MCF 10A (cell line): Measurements from ENCODE around the gene MFSD6. TPM values are rescaled to one million over a fixed set of nuclear protein-coding genes. Genes with fewer than 3 reads are reported as not detected.

Experiments
- BruUV-seq: library from RNA; stranded (reverse); fragments of 400-500 nt; replicated peaks from 2 replicates; lab custom pipeline; 2021; lab: Mats Ljungman, UMichigan
- CTCF ChIA-PET: fragments of 300-600 bp; sonication (Branson Sonifier 250); formaldehyde crosslinking; extraction: SDS; loops from one replicate; lab custom pipeline; 2021; ENCODE audit warnings: antibody characterized with exemption, inconsistent platforms; lab: Yijun Ruan, JAX
- POLR2A ChIA-PET: fragments of 300-600, 350-650 bp; sonication (Branson Sonifier 250); formaldehyde crosslinking; extraction: SDS; loops from one replicate; lab custom pipeline; 2020; ENCODE audit warnings: antibody characterized with exemption, inconsistent platforms; lab: Yijun Ruan, JAX
- DNase-seq: peaks from one replicate; pipeline ENCODE4 v3.0.0-alpha.2; 2018; ENCODE audit not compliant: unreplicated experiment
- H3K27ac Mint-ChIP-seq: one replicate; pipeline ENCODE4 v1.8.0; 2022; ENCODE audit warnings: mild to moderate bottlenecking, low read depth, mixed read lengths; ENCODE audit not compliant: unreplicated experiment
- H3K27me3 Mint-ChIP-seq: one replicate; pipeline ENCODE4 v1.8.0; 2022; ENCODE audit warnings: mixed read lengths; ENCODE audit not compliant: insufficient read depth, unreplicated experiment
- H3K36me3 Mint-ChIP-seq: one replicate; pipeline ENCODE4 v1.8.0; 2022; ENCODE audit warnings: mild to moderate bottlenecking, moderate library complexity, mixed read lengths; ENCODE audit not compliant: insufficient read depth, unreplicated experiment
- H3K4me1 Mint-ChIP-seq: one replicate; pipeline ENCODE4 v1.8.0; 2022; ENCODE audit warnings: mixed read lengths; ENCODE audit not compliant: insufficient read depth, unreplicated experiment
- H3K4me3 Mint-ChIP-seq: one replicate; pipeline ENCODE4 v1.8.0; 2022; ENCODE audit warnings: mild to moderate bottlenecking, moderate library complexity, mixed read lengths; ENCODE audit not compliant: unreplicated experiment
- H3K9me3 Mint-ChIP-seq: one replicate; pipeline ENCODE4 v1.8.0; 2022; ENCODE audit warnings: mixed read lengths; ENCODE audit not compliant: unreplicated experiment
- intact Hi-C: fragments of 100-400 bp; cut with micrococcal nuclease; formaldehyde crosslinking; loops from 2 replicates; pipeline ENCODE4 v1.14.1; 2022
- total RNA-seq: library from RNA; stranded (reverse); gene quantifications from 2 replicates; pipeline ENCODE4 v1.2.3, GENCODE V29; 2022
- TF ChIP-seq, protein P1 (sequence below): fragments of 200-600 bp; IDR thresholded peaks from one replicate; pipeline ENCODE4 v1.8.0; 2022; ENCODE audit warnings: antibody characterized with exemption, mild to moderate bottlenecking; ENCODE audit not compliant: unreplicated experiment

MFSD6 gene
- total RNA-seq, 1 experiment from 2014 or later = 19.7 TPM

DNA sequence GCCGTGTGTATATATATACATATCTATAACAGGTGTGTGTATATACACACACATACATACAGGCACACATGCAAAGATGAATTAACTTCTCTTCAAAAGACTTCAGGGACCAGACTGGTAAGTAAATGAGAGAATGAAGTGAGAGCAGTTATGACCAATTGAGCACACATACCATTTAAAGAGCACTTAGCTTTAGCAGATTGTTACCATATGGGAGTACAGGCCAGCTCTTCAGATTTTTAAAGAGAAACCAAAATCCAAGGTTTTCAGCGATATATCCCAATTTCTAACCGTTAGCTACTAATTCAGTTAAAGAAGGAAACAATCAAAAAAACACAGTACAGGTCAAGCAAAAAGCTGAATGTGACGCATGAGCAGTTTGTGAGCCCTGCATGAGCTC is 41.1 kb upstream of the MFSD6 start:
- intact Hi-C loops = no loop called here
- TF ChIP-seq, protein P1, sequence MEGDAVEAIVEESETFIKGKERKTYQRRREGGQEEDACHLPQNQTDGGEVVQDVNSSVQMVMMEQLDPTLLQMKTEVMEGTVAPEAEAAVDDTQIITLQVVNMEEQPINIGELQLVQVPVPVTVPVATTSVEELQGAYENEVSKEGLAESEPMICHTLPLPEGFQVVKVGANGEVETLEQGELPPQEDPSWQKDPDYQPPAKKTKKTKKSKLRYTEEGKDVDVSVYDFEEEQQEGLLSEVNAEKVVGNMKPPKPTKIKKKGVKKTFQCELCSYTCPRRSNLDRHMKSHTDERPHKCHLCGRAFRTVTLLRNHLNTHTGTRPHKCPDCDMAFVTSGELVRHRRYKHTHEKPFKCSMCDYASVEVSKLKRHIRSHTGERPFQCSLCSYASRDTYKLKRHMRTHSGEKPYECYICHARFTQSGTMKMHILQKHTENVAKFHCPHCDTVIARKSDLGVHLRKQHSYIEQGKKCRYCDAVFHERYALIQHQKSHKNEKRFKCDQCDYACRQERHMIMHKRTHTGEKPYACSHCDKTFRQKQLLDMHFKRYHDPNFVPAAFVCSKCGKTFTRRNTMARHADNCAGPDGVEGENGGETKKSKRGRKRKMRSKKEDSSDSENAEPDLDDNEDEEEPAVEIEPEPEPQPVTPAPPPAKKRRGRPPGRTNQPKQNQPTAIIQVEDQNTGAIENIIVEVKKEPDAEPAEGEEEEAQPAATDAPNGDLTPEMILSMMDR = no peak
- no peak overlapping the region for H3K4me3 Mint-ChIP-seq
- no peaks in the 10 kb centered on the region for H3K4me1 Mint-ChIP-seq
- no peaks in the 10 kb centered on the region for H3K9me3 Mint-ChIP-seq
- BruUV-seq = no TSS peak
- CTCF ChIA-PET = interaction anchor here (0.6 to 2.3 kb wide), 3 partner anchors 16 to 278 kb away, joined by 3 to 10 read pairs (median 3); partner anchors contain the start of gene INPP1
- no peak overlapping the region for H3K27ac Mint-ChIP-seq
- no peaks in the 10 kb centered on the region for H3K27me3 Mint-ChIP-seq
- H3K36me3 Mint-ChIP-seq = peaks cover 32% of the 10 kb centered on the region
- DNase-seq = no peak
- POLR2A ChIA-PET = interaction anchor here (0.7 to 1.4 kb wide), 4 partner anchors 9 to 326 kb away, joined by 3 to 9 read pairs (median 3); no protein-coding TSS in a partner anchor

- ChIA-PET POLR2A (no interaction called here), CTCF (interaction anchor here (0.6 to 2.4 kb wide), 11 partner anchors 9 to 433 kb away, joined by 3 to 17 read pairs (median 4); partner anchors contain the start of gene INPP1)
- no peaks in the 10 kb centered on the region for H3K9me3 Mint-ChIP-seq
- H3K27me3 Mint-ChIP-seq = no peaks in the 10 kb centered on the region
- no peaks in the 10 kb centered on the region for H3K4me1 Mint-ChIP-seq
- TF ChIP-seq, protein P1 = no peak
- intact Hi-C loops = no loop called here
- peaks cover 36% of the 10 kb centered on the region for H3K36me3 Mint-ChIP-seq
- no TSS peak for BruUV-seq
- H3K4me3 Mint-ChIP-seq = no peak overlapping the region
- H3K27ac Mint-ChIP-seq = peak overlapping the region; percentile 46
- DNase-seq = no peak
Observed at GRCh38 chr2:190369635-190370034, 38.5 kb upstream of the MFSD6 start.

DNA sequence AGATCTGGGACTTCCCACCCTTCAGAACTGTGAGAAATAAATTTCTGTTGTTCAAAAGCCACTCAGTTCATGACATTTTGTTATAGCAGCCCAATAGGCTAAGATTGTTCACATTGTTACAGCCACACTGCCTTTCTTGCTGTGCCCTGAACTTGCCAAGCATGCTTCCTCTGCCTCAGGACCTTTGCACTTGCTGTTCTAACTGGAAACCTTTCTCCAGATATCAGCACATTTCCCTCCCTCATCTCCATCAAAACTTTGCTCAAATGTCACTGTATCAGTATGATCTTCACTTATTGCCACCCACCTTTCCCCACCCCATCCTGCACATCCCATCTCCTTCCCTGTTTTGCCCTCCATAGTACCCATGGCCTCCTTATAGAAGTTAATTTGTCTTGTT is 32.1 kb upstream of the MFSD6 start:
- no peaks in the 10 kb centered on the region for H3K9me3 Mint-ChIP-seq
- CTCF ChIA-PET = interaction anchor here (1.7 kb wide), 1 partner anchor 32 kb away, joined by 5 read pairs; no protein-coding TSS in a partner anchor
- intact Hi-C loops = no loop called here

GRCh38 chr2:190376591-190377245 is 31.4 kb upstream of the MFSD6 start:
- Mint-ChIP-seq H3K4me3 (no peak overlapping the region), H3K4me1 (no peaks in the 10 kb centered on the region), H3K9me3 (no peaks in the 10 kb centered on the region), H3K36me3 (peaks cover 8% of the 10 kb centered on the region), H3K27ac (no peak overlapping the region), H3K27me3 (no peaks in the 10 kb centered on the region)
- TF ChIP-seq, protein P1 = no peak
- POLR2A ChIA-PET = interaction anchor here (0.6 to 1.7 kb wide), 2 partner anchors 9 to 10 kb away, joined by 3 to 4 read pairs; no protein-coding TSS in a partner anchor
- intact Hi-C loops = no loop called here
- CTCF ChIA-PET = interaction anchor here (0.7 to 1.7 kb wide), 4 partner anchors 32 to 332 kb away, joined by 3 to 5 read pairs (median 3); no protein-coding TSS in a partner anchor
- no TSS peak for BruUV-seq
- DNase-seq = no peak

More for the DNA sequence above, 32.1 kb upstream of the MFSD6 start:
- H3K36me3 Mint-ChIP-seq = peaks cover 8% of the 10 kb centered on the region
- no peaks in the 10 kb centered on the region for H3K4me1 Mint-ChIP-seq
- TF ChIP-seq, protein P1 = no peak
- DNase-seq = no peak
- BruUV-seq = no TSS peak
- H3K27me3 Mint-ChIP-seq = no peaks in the 10 kb centered on the region
- no peak overlapping the region for H3K27ac Mint-ChIP-seq
- no peak overlapping the region for H3K4me3 Mint-ChIP-seq
- POLR2A ChIA-PET = interaction anchor here (1.7 kb wide), 1 partner anchor 10 kb away, joined by 4 read pairs; no protein-coding TSS in a partner anchor
